Lower lobe of right lung (tissue), 2 donors: ENCODE measurements around the gene LGR6. TPM values are rescaled to one million over a fixed set of nuclear protein-coding genes. Genes with fewer than 3 reads are reported as not detected.

Experiments used
- ATAC-seq, 2 donors: fragments of 200-7000 bp; cut with Tn5 transposase; one replicate each; pipeline ENCODE4 v1.9.1; 2020 to 2022; ENCODE audit warnings: mild to moderate bottlenecking in 2 of 2, moderate library complexity in 2 of 2
- DNase-seq: peaks from one replicate; pipeline ENCODE4 v3.0.0-alpha.2; 2020
- H3K27ac ChIP-seq: fragments of 200-600 bp; one replicate; pipeline ENCODE4 v1.8.0; 2022
- H3K27me3 ChIP-seq: fragments of 200-600 bp; one replicate; pipeline ENCODE4 v1.8.0; 2022; ENCODE audit warnings: low read depth
- H3K36me3 ChIP-seq: fragments of 200-600 bp; one replicate; pipeline ENCODE4 v1.8.0; 2022; ENCODE audit warnings: mild to moderate bottlenecking
- H3K4me1 ChIP-seq: fragments of 200-600 bp; one replicate; pipeline ENCODE4 v1.8.0; 2022
- H3K4me3 ChIP-seq: fragments of 200-600 bp; one replicate; pipeline ENCODE4 v1.8.0; 2022; ENCODE audit warnings: mild to moderate bottlenecking
- H3K9me3 ChIP-seq: fragments of 200-600 bp; one replicate; pipeline ENCODE4 v1.8.0; 2022
- intact Hi-C: fragments of 100-400 bp; cut with DNase I; formaldehyde crosslinking; loops from one replicate; pipeline ENCODE4 v1.11.0; 2022
- total RNA-seq: library from RNA; stranded (reverse); fragmentation: NEBNext Ultra II Directional; extraction: Animal tissue kit (Norgen Biotek cat#: 25700); gene quantifications from one replicate; pipeline ENCODE4 v1.2.1, GENCODE V29; 2021
- TF ChIP-seq, protein P1 (sequence below): fragments of 200-600 bp; IDR thresholded peaks from one replicate; pipeline ENCODE4 v1.8.0; 2022; ENCODE audit warnings: antibody characterized with exemption, mild to moderate bottlenecking
- donor health status: DM: no; HTN: yes; CAD: no; lungs with severe emphysema.

LGR6 gene
- total RNA-seq, 1 donor from 2014 or later, result 1.7 TPM

DNA sequence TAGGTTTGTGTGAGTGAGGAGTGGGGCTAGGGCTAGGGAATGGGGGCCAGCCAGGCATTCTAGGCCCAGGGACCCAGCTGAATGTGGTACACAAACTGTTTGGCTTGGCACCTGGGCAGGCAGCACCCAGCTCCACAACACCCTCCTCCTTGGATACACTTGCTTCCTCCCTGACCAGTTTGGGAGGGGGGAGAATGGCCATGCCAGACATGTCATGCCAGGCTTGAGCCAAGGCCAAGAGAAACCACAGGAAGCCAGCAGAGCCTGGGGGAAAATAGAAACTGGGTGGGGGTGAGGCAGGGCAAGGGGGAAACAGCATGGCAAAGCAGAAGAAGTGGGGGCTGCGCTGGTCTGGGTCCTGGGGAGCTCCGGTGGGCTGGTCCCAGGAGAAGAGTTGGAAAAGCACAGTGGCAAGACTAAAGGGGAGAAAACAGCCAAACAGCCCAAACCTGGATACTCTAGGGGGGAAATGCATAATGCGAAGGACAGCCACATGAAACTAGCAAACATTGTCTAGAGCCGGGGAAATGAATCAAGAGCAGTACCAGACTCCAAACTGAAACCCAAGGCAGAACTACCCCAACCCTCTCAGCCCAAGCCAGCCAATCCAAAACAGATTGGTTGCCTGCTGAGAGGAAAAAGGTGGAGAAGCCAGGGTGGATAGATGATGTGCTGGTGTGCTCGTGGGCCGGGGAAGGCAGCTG lies 47.9 kb downstream of the LGR6 start:
- H3K4me3 ChIP-seq, result no peak overlapping the region
- peaks cover 7% of the 10 kb centered on the region for H3K27me3 ChIP-seq
- ATAC-seq, result no peak
- H3K4me1 ChIP-seq, result no peaks in the 10 kb centered on the region
- TF ChIP-seq, protein P1, sequence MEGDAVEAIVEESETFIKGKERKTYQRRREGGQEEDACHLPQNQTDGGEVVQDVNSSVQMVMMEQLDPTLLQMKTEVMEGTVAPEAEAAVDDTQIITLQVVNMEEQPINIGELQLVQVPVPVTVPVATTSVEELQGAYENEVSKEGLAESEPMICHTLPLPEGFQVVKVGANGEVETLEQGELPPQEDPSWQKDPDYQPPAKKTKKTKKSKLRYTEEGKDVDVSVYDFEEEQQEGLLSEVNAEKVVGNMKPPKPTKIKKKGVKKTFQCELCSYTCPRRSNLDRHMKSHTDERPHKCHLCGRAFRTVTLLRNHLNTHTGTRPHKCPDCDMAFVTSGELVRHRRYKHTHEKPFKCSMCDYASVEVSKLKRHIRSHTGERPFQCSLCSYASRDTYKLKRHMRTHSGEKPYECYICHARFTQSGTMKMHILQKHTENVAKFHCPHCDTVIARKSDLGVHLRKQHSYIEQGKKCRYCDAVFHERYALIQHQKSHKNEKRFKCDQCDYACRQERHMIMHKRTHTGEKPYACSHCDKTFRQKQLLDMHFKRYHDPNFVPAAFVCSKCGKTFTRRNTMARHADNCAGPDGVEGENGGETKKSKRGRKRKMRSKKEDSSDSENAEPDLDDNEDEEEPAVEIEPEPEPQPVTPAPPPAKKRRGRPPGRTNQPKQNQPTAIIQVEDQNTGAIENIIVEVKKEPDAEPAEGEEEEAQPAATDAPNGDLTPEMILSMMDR, result no peak
- no peak for DNase-seq
- no peaks in the 10 kb centered on the region for H3K9me3 ChIP-seq
- intact Hi-C loops, result no loop called here
- no peak overlapping the region for H3K27ac ChIP-seq
- no peaks in the 10 kb centered on the region for H3K36me3 ChIP-seq

DNA sequence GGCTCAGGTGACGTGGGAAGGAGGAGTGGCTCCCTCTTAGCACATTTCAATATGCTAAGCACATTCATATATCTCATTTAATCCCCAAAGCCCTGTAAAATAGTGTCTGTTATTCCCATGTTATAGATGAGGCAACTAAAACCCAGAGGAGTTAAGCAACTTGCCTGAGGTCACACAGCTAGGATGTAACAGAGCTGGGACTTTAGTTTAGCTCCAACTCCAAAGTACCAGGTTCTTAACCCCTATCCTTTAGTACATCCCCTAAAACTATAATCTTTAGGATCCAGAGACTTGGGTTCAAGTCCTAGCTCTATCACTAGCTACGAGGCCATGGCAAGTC lies 48.5 kb downstream of the LGR6 start:
- Histone ChIP-seq H3K9me3 (no peaks in the 10 kb centered on the region), H3K27ac (no peak overlapping the region), H3K4me3 (no peak overlapping the region), H3K27me3 (peaks cover 2% of the 10 kb centered on the region), H3K4me1 (no peaks in the 10 kb centered on the region), H3K36me3 (no peaks in the 10 kb centered on the region)
- DNase-seq (no peak), ATAC-seq (no peak)
- TF ChIP-seq, protein P1, result no peak
- intact Hi-C loops, result no loop called here

DNA sequence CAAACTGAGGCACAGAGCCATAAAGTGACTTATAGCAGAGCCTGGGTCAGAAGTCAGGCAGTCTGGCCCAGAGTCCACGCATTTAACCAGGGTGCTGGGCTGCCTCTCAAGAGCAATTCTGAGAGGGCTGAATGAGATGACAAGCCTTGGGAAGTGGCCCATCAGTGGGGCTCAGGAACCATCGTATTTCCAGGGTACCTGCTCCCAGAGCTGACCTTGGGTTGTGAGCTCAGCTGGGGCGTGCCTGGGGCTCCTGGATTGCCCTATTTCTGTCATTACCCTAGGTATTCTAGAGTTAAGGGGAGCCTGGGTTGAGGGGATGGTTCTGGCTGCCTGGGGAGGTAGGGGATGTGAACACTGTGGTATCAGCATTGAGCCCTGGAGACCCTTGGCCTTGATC lies 49.4 kb downstream of the LGR6 start:
- Histone ChIP-seq H3K4me3 (no peak overlapping the region), H3K27ac (no peak overlapping the region), H3K9me3 (no peaks in the 10 kb centered on the region), H3K36me3 (no peaks in the 10 kb centered on the region), H3K27me3 (no peaks in the 10 kb centered on the region), H3K4me1 (no peaks in the 10 kb centered on the region)
- DNase-seq, result no peak
- TF ChIP-seq, protein P1, result no peak
- intact Hi-C loops, result no loop called here
- no peak for ATAC-seq

DNA sequence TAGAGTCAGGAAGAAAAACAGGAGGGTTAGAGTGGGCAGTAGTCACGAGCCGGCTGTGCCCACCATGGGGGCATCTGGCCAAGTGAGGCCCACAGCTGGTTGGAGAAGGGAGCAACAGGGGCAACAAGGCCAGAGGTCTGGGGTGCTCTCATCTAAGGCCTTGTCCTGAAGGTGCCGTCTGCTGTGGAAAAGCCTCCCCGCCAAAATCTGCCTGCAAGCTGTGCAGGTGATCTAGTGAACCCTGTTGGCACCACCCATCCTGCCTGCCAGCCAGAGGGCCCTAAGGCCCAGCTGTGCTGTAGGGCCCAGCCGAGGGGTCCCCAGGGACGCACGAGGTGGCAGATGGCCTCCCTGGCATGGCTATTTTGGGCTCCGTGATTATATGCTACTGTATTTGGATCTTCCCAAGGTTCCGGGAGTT lies 51.3 kb downstream of the LGR6 start:
- no peak overlapping the region for H3K4me3 ChIP-seq
- H3K27ac ChIP-seq, result no peak overlapping the region
- DNase-seq, result no peak
- TF ChIP-seq, protein P1, result no peak
- no peaks in the 10 kb centered on the region for H3K9me3 ChIP-seq
- no peaks in the 10 kb centered on the region for H3K4me1 ChIP-seq
- no peaks in the 10 kb centered on the region for H3K36me3 ChIP-seq
- H3K27me3 ChIP-seq, result no peaks in the 10 kb centered on the region
- no peak for ATAC-seq
- intact Hi-C loops, result no loop called here

DNA sequence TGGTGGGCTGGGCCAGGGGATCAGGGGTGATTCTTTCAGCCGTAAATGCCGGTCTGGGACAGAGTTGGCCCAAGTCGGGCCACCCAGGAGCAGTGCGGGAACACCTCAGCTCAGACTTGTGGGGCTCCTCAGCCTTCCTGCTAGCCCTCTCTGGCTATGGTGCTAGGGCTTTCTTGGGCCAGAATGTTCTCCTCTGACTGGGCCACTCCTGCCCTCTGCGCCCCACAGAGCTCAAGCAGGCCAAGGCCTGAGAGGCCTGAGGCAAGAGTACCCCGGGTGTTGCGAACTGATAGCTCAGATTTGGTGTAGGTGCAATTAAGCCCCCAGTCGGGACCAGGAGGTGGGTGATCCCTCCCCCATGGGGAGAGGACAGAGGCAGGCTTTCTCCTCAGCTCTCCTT lies 51.8 kb downstream of the LGR6 start:
- Histone ChIP-seq H3K9me3 (no peaks in the 10 kb centered on the region), H3K36me3 (no peaks in the 10 kb centered on the region), H3K4me3 (no peak overlapping the region), H3K27ac (no peak overlapping the region), H3K4me1 (no peaks in the 10 kb centered on the region), H3K27me3 (no peaks in the 10 kb centered on the region)
- TF ChIP-seq, protein P1, result no peak
- ATAC-seq, result no peak
- peak; percentile 12 for DNase-seq
- intact Hi-C loops, result no loop called here
